Gastrocnemius medialis (tissue), 4 donors: Measurements from ENCODE around the gene CAMTA1.

ENCODE experiments used
- CTCF ChIP-seq, 5 experiments: fragments of 450-650 bp in 3 of 5; fragments of 200-600 bp in 2 of 5; sonication (generic) in 2 of 5; IDR thresholded peaks in 4 of 5; conservative IDR thresholded peaks in 1 of 5; 1 replicate in 4 of 5; 2 replicates in 1 of 5; pipeline ENCODE4 v1.5.1; 2016 to 2019; ENCODE audit warnings: antibody characterized with exemption in 5 of 5, mild to moderate bottlenecking in 3 of 5, moderate library complexity in 3 of 5
- POLR2A ChIP-seq, 2 donors: fragments of 450-650 bp; IDR thresholded peaks; one replicate each; pipeline ENCODE4 v1.6.1; 2017; ENCODE audit warnings: antibody characterized with exemption in 2 of 2, mild to moderate bottlenecking in 2 of 2, moderate library complexity in 2 of 2

GRCh38 chr1:7372477-7373120 lies 587.3 kb downstream of the CAMTA1 start:
- TF ChIP-seq POLR2A (IDR thresholded peaks at IDR 0.05) = no peak
- TF ChIP-seq CTCF (IDR thresholded peaks at IDR 0.05 in 4 of 5, conservative IDR thresholded peaks at IDR 0.05 in 1 of 5) = no peak
